HepG2 (cell line): ENCODE results near the gene DPPA2. TPM values are rescaled to one million over a fixed set of nuclear protein-coding genes. Genes with fewer than 3 reads are reported as not detected.

ENCODE experiments used
- ATAC-seq: fragments of 200-7000 bp; cut with Tn5 transposase; 3 replicates; pipeline ENCODE4 v1.9.1; 2020; ENCODE audit warnings: mild to moderate bottlenecking, moderate library complexity
- BruUV-seq: library from RNA; stranded (reverse); fragments of 400-500 nt; replicated peaks from 2 replicates; lab custom pipeline; 2021; lab: Mats Ljungman, UMichigan
- CTCF ChIA-PET: fragments of 300-600 bp; formaldehyde crosslinking; extraction: SDS; loops from one replicate; lab custom pipeline; 2021; ENCODE audit warnings: low total read pairs, inconsistent platforms, low intra/inter-chr PET ratio; lab: Yijun Ruan, JAX
- POLR2A ChIA-PET: fragments of 350-600 bp; sonication (Branson Sonifier 250); formaldehyde crosslinking; loops from one replicate; lab custom pipeline; 2020; ENCODE audit warnings: antibody characterized with exemption, inconsistent platforms; lab: Yijun Ruan, JAX
- DNase-seq: peaks from one replicate; pipeline ENCODE4 v3.0.0-alpha.2; 2015; ENCODE audit warnings: low spot score
- FAIRE-seq: peaks from 3 replicates; lab custom pipeline; 2011; peaks lifted over from hg19 to GRCh38; lab: Jason Lieb, UNC
- H2AFZ ChIP-seq: one replicate; pipeline ENCODE4 v1.6.1; 2011; ENCODE audit warnings: low read length, inconsistent platforms
- H3K27ac ChIP-seq: fragments of 300-600 bp; 3 replicates; pipeline ENCODE4 v1.8.0; 2011; ENCODE audit warnings: mixed run types, mild to moderate bottlenecking, mixed read lengths, low read length, inconsistent platforms; ENCODE audit not compliant: insufficient read depth; ENCODE audit errors: extremely low read length
- H3K27me3 ChIP-seq, 2 experiments: fragments of 200-600 bp in 1 of 2; 2 replicates in 1 of 2; 3 replicates in 1 of 2; pipeline versions ENCODE4 v1.6.0 to v1.8.0; 2011; ENCODE audit warnings: low read length in 2 of 2, mild to moderate bottlenecking in 2 of 2, moderate library complexity in 2 of 2, inconsistent platforms in 1 of 2; ENCODE audit not compliant: insufficient read depth in 2 of 2, control insufficient read depth in 1 of 2
- H3K36me3 ChIP-seq, 2 experiments: fragments of 200-600 bp in 1 of 2; replicated peaks in 1 of 2; 2 replicates in 1 of 2; 3 replicates in 1 of 2; pipeline versions ENCODE4 v1.5.1 to v1.8.0; 2011; ENCODE audit warnings: low read length in 2 of 2, inconsistent platforms in 1 of 2; ENCODE audit not compliant: insufficient read depth in 2 of 2, control insufficient read depth in 1 of 2
- H3K4me1 ChIP-seq: 2 replicates; pipeline ENCODE4 v1.5.1; 2012; ENCODE audit warnings: low read length, inconsistent platforms; ENCODE audit not compliant: insufficient read depth
- H3K4me2 ChIP-seq: 2 replicates; pipeline ENCODE4 v1.6.0; 2011; ENCODE audit warnings: low read depth, low read length, inconsistent platforms
- H3K4me3 ChIP-seq, 3 experiments: fragments of 200-600 bp in 1 of 3; sonication (generic), shearing (Covaris generic) in 1 of 3; replicated peaks in 1 of 3; 2 replicates each; pipeline ENCODE4 v1.5.1; 2011 to 2016; ENCODE audit warnings: low read length in 3 of 3, inconsistent platforms in 2 of 3, low read depth in 2 of 3, mild to moderate bottlenecking in 2 of 3, control low read depth in 1 of 3, mixed read lengths in 1 of 3; ENCODE audit not compliant: insufficient read depth in 1 of 3
- H3K79me2 ChIP-seq: one replicate; pipeline ENCODE4 v1.6.1; 2011; ENCODE audit warnings: low read length, inconsistent platforms; ENCODE audit not compliant: insufficient read depth
- H3K9ac ChIP-seq: 2 replicates; pipeline ENCODE4 v1.6.0; 2011; ENCODE audit warnings: mild to moderate bottlenecking, low read depth, low read length, inconsistent platforms; ENCODE audit not compliant: insufficient read depth
- H3K9me3 ChIP-seq: 2 replicates; pipeline ENCODE4 v1.5.1; 2012; ENCODE audit warnings: mild to moderate bottlenecking, low read length
- H4K20me1 ChIP-seq: 2 replicates; pipeline ENCODE4 v1.6.0; 2011; ENCODE audit warnings: inconsistent platforms, mild to moderate bottlenecking, low read length, moderate library complexity; ENCODE audit not compliant: insufficient read depth
- MIER3 ChIP-seq: IDR thresholded peaks from 2 replicates; pipeline ENCODE4 v1.6.1; 2016; ENCODE audit warnings: missing compliant biosample characterization, borderline replicate concordance
- PPARG ChIP-seq: conservative IDR thresholded peaks from 2 replicates; pipeline ENCODE4 v1.6.1; 2016; ENCODE audit warnings: missing biosample characterization, missing genetic modification reagents
- REST ChIP-seq, 2 experiments: IDR thresholded peaks; 2 replicates each; pipeline ENCODE4 v1.6.1; 2011 to 2012; ENCODE audit warnings: low read length in 2 of 2, borderline replicate concordance in 1 of 2, low read depth in 1 of 2, mild to moderate bottlenecking in 1 of 2, moderate library complexity in 1 of 2
- ZNF451 ChIP-seq: sonication (generic); formaldehyde crosslinking; IDR thresholded peaks from 2 replicates; pipeline ENCODE4 v1.5.0; 2020; ENCODE audit warnings: mild to moderate bottlenecking, missing genetic modification reagents
- WGBS: methylation state at CpG from one replicate; pipeline ENCODE4 v1.1.6; 2017; ENCODE audit warnings: low lambda C conversion rate; 5-methylcytosine and 5-hydroxymethylcytosine counted together
- in situ Hi-C: cut with HindIII; loops from 2 replicates; pipeline ENCODE4 v1.10.0; 2017; ENCODE audit warnings: low pct_unique_long_range_greater_than_20kb; ENCODE audit not compliant: extremely low pct_ligation_motif_present
- intact Hi-C: fragments of 100-400 bp; cut with micrococcal nuclease; formaldehyde crosslinking; loops from one replicate; pipeline ENCODE4 v1.10.0; 2022; ENCODE audit not compliant: unreplicated experiment
- polyA plus RNA-seq, 8 experiments: library from polyadenylated mRNA; depleted of rRNA in 3 of 8; stranded (reverse) in 7 of 8; unstranded in 1 of 8; fragments of >200 nt; fragmentation: Illumina TruSeq in 4 of 8; extraction: Trizol in 4 of 8; gene quantifications; 2 replicates each; pipeline versions ENCODE4 v1.2.1 to v1.2.3, GENCODE V29; 2011 to 2016; ENCODE audit warnings: low read depth in 4 of 8, missing spikeins in 1 of 8, mixed read lengths in 1 of 8; ENCODE audit not compliant: insufficient read depth in 1 of 8
- total RNA-seq, 5 experiments: library from RNA; depleted of rRNA; stranded (reverse); fragments of >200 nt; fragmentation: Illumina TruSeq; extraction: Trizol; gene quantifications; 2 replicates each; pipeline ENCODE4 v1.2.3, GENCODE V29; 2016; ENCODE audit warnings: low read depth in 1 of 5

The DPPA2 gene
- total and polyA plus RNA-seq, 2 of the 13 experiments (the other 11 are each of a cell fraction or from before 2014, with no cell fraction given): not detected

DNA sequence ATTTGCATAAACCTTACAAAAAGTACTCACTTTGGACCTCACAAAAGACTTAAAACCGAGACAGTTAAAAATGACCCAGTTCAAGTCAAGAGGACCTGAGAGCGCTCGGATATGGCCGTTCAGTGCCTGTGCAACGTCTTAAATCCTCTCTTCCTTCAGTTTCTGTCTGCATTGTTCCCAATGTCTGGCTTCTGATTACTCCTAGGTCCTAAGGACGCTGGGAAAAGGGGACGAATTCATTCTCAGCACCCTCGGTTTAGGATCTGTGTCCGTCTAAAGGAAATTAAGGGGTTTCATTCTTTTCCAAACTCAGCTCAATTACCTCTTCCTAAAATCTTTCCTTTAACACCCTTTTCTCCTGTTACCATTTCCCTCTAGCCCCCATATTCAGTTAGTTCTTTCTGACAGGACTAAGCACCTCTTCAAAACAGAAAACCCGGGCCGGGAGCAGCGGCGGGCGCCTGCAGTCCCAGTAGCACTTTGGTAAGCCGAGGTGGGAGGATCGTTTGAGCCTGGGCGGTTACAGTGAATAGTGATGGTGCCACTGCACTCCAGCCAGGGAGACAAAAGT is 20.1 kb upstream of the DPPA2 start:
- in situ Hi-C loops (no loop called here), intact Hi-C loops (no loop called here)
- no peak for FAIRE-seq
- Histone ChIP-seq H3K9ac (no peak overlapping the region), H3K4me1 (0 out of 2 replicates have a peak, but pooled peaks cover 8% of the 10 kb centered on the region), H3K36me3 (no peaks in the 10 kb centered on the region), H3K27ac (no peak overlapping the region), H3K4me2 (no peak overlapping the region), H3K79me2 (no peaks in the 10 kb centered on the region), H3K9me3 (no peaks in the 10 kb centered on the region), H3K4me3 (no peak overlapping the region), H4K20me1 (no peaks in the 10 kb centered on the region), H2AFZ (no peak overlapping the region), H3K27me3 (no peaks in the 10 kb centered on the region)
- CTCF ChIA-PET: no interaction called here
- no peak for DNase-seq
- no TSS peak for BruUV-seq
- ATAC-seq: no peak
- TF ChIP-seq MIER3 (no peak), PPARG (CRISPR knock-in tag) (no peak)
- POLR2A ChIA-PET: no interaction called here
- WGBS: 64% methylated on average over 17 of the region's 17 CpGs

- H3K27me3 ChIP-seq: no peaks in the 10 kb centered on the region
- H4K20me1 ChIP-seq: no peaks in the 10 kb centered on the region
- intact Hi-C loops (no loop called here), in situ Hi-C loops (no loop called here)
- 43% methylated on average over 1 of the region's 1 CpG for WGBS
- H2AFZ ChIP-seq: no peak overlapping the region
- TF ChIP-seq ZNF451 (CRISPR knock-in tag) (no peak), REST (IDR thresholded peaks at IDR 0.05; ENCODE audit: borderline replicate concordance in 1 of 2, low read depth in 1 of 2, low read length in 2 of 2) (no peak)
- H3K9me3 ChIP-seq: no peaks in the 10 kb centered on the region
- no peak overlapping the region for H3K4me2 ChIP-seq
- ATAC-seq (no peak), DNase-seq (no peak), FAIRE-seq (no peak)
- H3K4me1 ChIP-seq: 0 out of 2 replicates have a peak, but pooled peaks cover 8% of the 10 kb centered on the region
- H3K79me2 ChIP-seq: no peaks in the 10 kb centered on the region
- no peak overlapping the region for H3K27ac ChIP-seq
- POLR2A ChIA-PET: no interaction called here
- CTCF ChIA-PET: no interaction called here
- no peaks in the 10 kb centered on the region for H3K36me3 ChIP-seq
- no peak overlapping the region for H3K9ac ChIP-seq
- no peak overlapping the region for H3K4me3 ChIP-seq
- no TSS peak for BruUV-seq
These were observed 18.3 kb upstream of the DPPA2 start for GRCh38 chr3:109334572-109334971.
